K562 (cell line): ENCODE data around the gene ST8SIA4. TPM values are rescaled to one million over a fixed set of nuclear protein-coding genes. Genes with fewer than 3 reads are reported as not detected.

Source experiments
- ATAC-seq: fragments of 200-7000 bp; cut with Tn5 transposase; 3 replicates; pipeline ENCODE4 v1.9.1; 2020; ENCODE audit warnings: moderate library complexity
- BruUV-seq: library from RNA; stranded (reverse); fragments of 400-500 nt; replicated peaks from 2 replicates; lab custom pipeline; 2021; lab: Mats Ljungman, UMichigan
- CTCF ChIA-PET: fragments of 300-600 bp; formaldehyde crosslinking; extraction: SDS; loops from one replicate; lab custom pipeline; 2021; ENCODE audit warnings: low intra/inter-chr PET ratio; lab: Yijun Ruan, JAX
- POLR2A ChIA-PET: fragments of 300-600, 350-650 bp; sonication (Branson Sonifier 250); formaldehyde crosslinking; extraction: SDS; loops from one replicate; lab custom pipeline; 2021; ENCODE audit warnings: antibody characterized with exemption, inconsistent platforms; lab: Yijun Ruan, JAX
- DNase-seq, 4 experiments: peaks; one replicate each; pipeline versions ENCODE4 v3.0.0 to v3.0.0-alpha.2; 2011 to 2018; ENCODE audit warnings: low spot score in 3 of 4, mixed read lengths in 3 of 4; ENCODE audit errors: extremely low read depth in 1 of 4
- FAIRE-seq: peaks from 2 replicates; lab custom pipeline; 2011; peaks lifted over from hg19 to GRCh38; lab: Jason Lieb, UNC
- H2AFZ ChIP-seq: 2 replicates; pipeline ENCODE4 v1.6.0; 2011; ENCODE audit warnings: low read depth, low read length, control low read depth, inconsistent platforms
- H3K27ac ChIP-seq: fragments of 200-600 bp; 3 replicates; pipeline ENCODE4 v1.8.0; 2011; ENCODE audit warnings: low read depth, mild to moderate bottlenecking, control low read depth, inconsistent platforms, low read length, moderate library complexity, mixed read lengths; ENCODE audit errors: extremely low read depth
- H3K27me3 ChIP-seq, 2 experiments: fragments of 300-600 bp in 1 of 2; 2 replicates in 1 of 2; 3 replicates in 1 of 2; pipeline versions ENCODE4 v1.6.0 to v1.8.0; 2011; ENCODE audit warnings: inconsistent platforms in 2 of 2, low read length in 2 of 2, mild to moderate bottlenecking in 1 of 2, mixed read lengths in 1 of 2, moderate library complexity in 1 of 2; ENCODE audit not compliant: control insufficient read depth in 2 of 2, insufficient read depth in 2 of 2
- H3K36me3 ChIP-seq: fragments of 300-600 bp; 3 replicates; pipeline ENCODE4 v1.8.0; 2011; ENCODE audit warnings: mild to moderate bottlenecking, low read length, inconsistent platforms; ENCODE audit not compliant: control insufficient read depth, insufficient read depth
- H3K4me1 ChIP-seq, 2 experiments: fragments of 200-600 bp in 1 of 2; replicated peaks in 1 of 2; 2 replicates in 1 of 2; 3 replicates in 1 of 2; pipeline versions ENCODE4 v1.5.1 to v1.8.0; 2011; ENCODE audit warnings: inconsistent platforms in 2 of 2, low read length in 2 of 2, mild to moderate bottlenecking in 1 of 2, mixed read lengths in 1 of 2, moderate library complexity in 1 of 2; ENCODE audit not compliant: control insufficient read depth in 2 of 2, insufficient read depth in 2 of 2
- H3K4me2 ChIP-seq: 2 replicates; pipeline ENCODE4 v1.6.1; 2011; ENCODE audit warnings: low read length, control low read depth, inconsistent platforms, mixed read lengths; ENCODE audit not compliant: insufficient read depth
- H3K4me3 ChIP-seq: fragments of 200-600 bp; sonication (generic), shearing (Covaris generic); 2 replicates; pipeline ENCODE4 v1.5.1; 2016; ENCODE audit warnings: control low read depth, inconsistent platforms
- H3K79me2 ChIP-seq: fragments of 200-600 bp; 3 replicates; pipeline ENCODE4 v1.8.0; 2011; ENCODE audit warnings: low read length, inconsistent platforms; ENCODE audit not compliant: control insufficient read depth, insufficient read depth
- H3K9ac ChIP-seq, 2 experiments: 2 replicates each; pipeline versions ENCODE4 v1.6.0 to v1.6.1; 2011; ENCODE audit warnings: low read depth in 2 of 2, low read length in 2 of 2, control low read depth in 1 of 2, inconsistent platforms in 1 of 2, mild to moderate bottlenecking in 1 of 2, mixed read lengths in 1 of 2; ENCODE audit not compliant: insufficient read depth in 1 of 2
- H3K9me1 ChIP-seq: one replicate; pipeline ENCODE4 v1.6.0; 2011; ENCODE audit warnings: inconsistent platforms, mild to moderate bottlenecking, low read length, moderate library complexity; ENCODE audit not compliant: control insufficient read depth, insufficient read depth
- H3K9me3 ChIP-seq: replicated peaks from 2 replicates; pipeline ENCODE4 v1.5.1; 2011; ENCODE audit warnings: low read depth, low read length, inconsistent platforms; ENCODE audit not compliant: control insufficient read depth, insufficient read depth
- H4K20me1 ChIP-seq: replicated peaks from 2 replicates; pipeline ENCODE4 v1.6.1; 2011; ENCODE audit warnings: low read length, inconsistent platforms, mixed read lengths; ENCODE audit not compliant: control insufficient read depth, insufficient read depth
- CCAR2 ChIP-seq: fragments of 200-400 bp; formaldehyde crosslinking; IDR thresholded peaks from 2 replicates; pipeline ENCODE4 v1.6.1; 2017; ENCODE audit warnings: mild to moderate bottlenecking, low read depth, low read length
- MEIS2 ChIP-seq: fragments of 450-650 bp; IDR thresholded peaks from 2 replicates; pipeline ENCODE4 v1.6.1; 2014; ENCODE audit warnings: mild to moderate bottlenecking; ENCODE audit not compliant: partially characterized antibody
- SIN3B ChIP-seq: fragments of 450-650 bp; IDR thresholded peaks from 2 replicates; pipeline ENCODE4 v1.6.1; 2017; ENCODE audit warnings: low read depth, mild to moderate bottlenecking, moderate library complexity
- SIX5 ChIP-seq, 2 experiments: IDR thresholded peaks; 2 replicates each; pipeline ENCODE4 v1.6.1; 2011; ENCODE audit warnings: low read length in 2 of 2, borderline replicate concordance in 1 of 2, low read depth in 1 of 2, mild to moderate bottlenecking in 1 of 2, moderate library complexity in 1 of 2; ENCODE audit not compliant: insufficient read depth in 1 of 2
- TBP ChIP-seq: optimal IDR thresholded peaks from 2 replicates; pipeline ENCODE3; 2011; ENCODE audit warnings: low read depth, low read length, improper control_type of control experiment
- XRCC5 ChIP-seq: fragments of 200-400 bp; formaldehyde crosslinking; IDR thresholded peaks from 2 replicates; pipeline ENCODE4 v1.6.1; 2017; ENCODE audit warnings: low read depth, mild to moderate bottlenecking, low read length
- WGBS: fragments of 100-300 bp; shearing (Covaris generic); methylation state at CpG from one replicate; pipeline ENCODE4 v1.1.6; 2016; ENCODE audit warnings: low coverage, mixed read lengths; ENCODE audit not compliant: insufficient coverage; ENCODE audit errors: missing lambda C conversion rate; 5-methylcytosine and 5-hydroxymethylcytosine counted together
- in situ Hi-C: fragments of 300-500 bp; cut with MboI; formaldehyde crosslinking; loops from 4 replicates; pipeline ENCODE4 v1.15.0; 2018; ENCODE audit warnings: inconsistent platforms, mixed read lengths
- intact Hi-C: fragments of 100-400 bp; cut with micrococcal nuclease; formaldehyde crosslinking; loops from 2 replicates; pipeline ENCODE4 v1.14.2; 2022
- polyA plus RNA-seq, 8 experiments: library from polyadenylated mRNA; depleted of rRNA in 4 of 8; stranded (reverse) in 5 of 8; unstranded in 3 of 8; fragments of >200 nt; fragmentation: Nextera tagmentation in 2 of 8; fragmentation: Illumina TruSeq in 1 of 8; extraction: Ambion mirVana in 2 of 8; extraction: Trizol in 1 of 8; gene quantifications; 2 replicates each; pipeline versions ENCODE4 v1.2.1 to v1.2.3, GENCODE V29; 2011 to 2014; ENCODE audit warnings: inconsistent platforms in 1 of 8, missing spikeins in 1 of 8
- total RNA-seq, 7 experiments: library from RNA; depleted of rRNA in 6 of 7; stranded (reverse); fragments of >200 nt in 6 of 7; fragmentation: Illumina TruSeq in 2 of 7; extraction: Trizol in 2 of 7; gene quantifications; 2 replicates each; pipeline versions ENCODE4 v1.2.1 to v1.2.3, GENCODE V29; 2011 to 2021; ENCODE audit warnings: low replicate concordance in 1 of 7
- TF ChIP-seq, protein P1 (sequence below): sonication (generic); formaldehyde crosslinking; IDR thresholded peaks from 2 replicates; pipeline ENCODE4 v1.8.0; 2022; ENCODE audit warnings: missing genetic modification reagents, mild to moderate bottlenecking, borderline replicate concordance
- TF ChIP-seq, protein P2 (sequence below), 2 experiments: fragments of 450-650 bp; formaldehyde crosslinking in 1 of 2; IDR thresholded peaks; 2 replicates each; pipeline versions ENCODE4 v1.4.0 to v1.6.1; 2014 to 2020; ENCODE audit warnings: mild to moderate bottlenecking in 2 of 2, borderline replicate concordance in 1 of 2, low read depth in 1 of 2
- TF ChIP-seq, protein P3 (sequence below): fragments of 250-450 bp; sonication (Bioruptor Pico); IDR thresholded peaks from 2 replicates; pipeline ENCODE4 v1.5.0; 2021

Gene ST8SIA4
- total and polyA plus RNA-seq, 9 of the 15 experiments (the other 6 are each of a cell fraction or from before 2014, with no cell fraction given): 0.22 to 2.0 (median 0.54) TPM

DNA sequence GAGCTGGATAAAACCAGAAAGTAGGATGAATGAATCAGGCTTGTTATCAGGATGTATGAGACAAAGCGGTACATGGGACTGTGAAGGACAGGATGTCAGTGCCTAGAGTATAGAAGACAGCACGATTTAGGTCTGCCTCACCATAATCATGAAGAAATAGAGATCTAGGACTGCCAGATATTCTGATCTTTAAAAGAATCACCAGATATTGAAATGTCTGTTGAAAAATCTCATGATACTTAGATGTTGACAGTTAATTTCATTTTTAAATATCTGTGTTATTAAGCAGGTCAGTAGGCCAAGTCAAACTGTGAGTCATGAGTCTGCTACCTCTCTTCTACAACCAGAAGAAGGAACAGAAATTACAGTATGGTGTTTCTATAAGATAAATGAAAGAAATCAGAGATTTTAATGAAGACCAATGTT, 65.0 kb downstream of the ST8SIA4 start:
- FAIRE-seq (no peak), DNase-seq (no peak), ATAC-seq (no peak)
- no TSS peak for BruUV-seq
- no peak overlapping the region for H3K9ac ChIP-seq
- WGBS: 14% methylated on average over 2 of the region's 2 CpGs
- no peaks in the 10 kb centered on the region for H3K9me1 ChIP-seq
- no peak overlapping the region for H2AFZ ChIP-seq
- H3K9me3 ChIP-seq: no peaks in the 10 kb centered on the region
- no peak overlapping the region for H3K4me2 ChIP-seq
- no peaks in the 10 kb centered on the region for H3K4me1 ChIP-seq
- in situ Hi-C loops (no loop called here), intact Hi-C loops (no loop called here)
- no peaks in the 10 kb centered on the region for H3K79me2 ChIP-seq
- no peaks in the 10 kb centered on the region for H3K36me3 ChIP-seq
- no peaks in the 10 kb centered on the region for H3K27me3 ChIP-seq
- no peaks in the 10 kb centered on the region for H4K20me1 ChIP-seq
- H3K4me3 ChIP-seq: no peak overlapping the region
- POLR2A ChIA-PET: no interaction called here
- CTCF ChIA-PET: no interaction called here
- no peak overlapping the region for H3K27ac ChIP-seq
- TF ChIP-seq SIN3B (no peak), SIX5 (IDR thresholded peaks at IDR 0.05; ENCODE audit: borderline replicate concordance in 1 of 2, insufficient read depth in 1 of 2, low read depth in 1 of 2, low read length in 2 of 2) (no peak), XRCC5 (no peak), TBP (no peak), CCAR2 (no peak), MEIS2 (no peak)
- TF ChIP-seq, protein P1, sequence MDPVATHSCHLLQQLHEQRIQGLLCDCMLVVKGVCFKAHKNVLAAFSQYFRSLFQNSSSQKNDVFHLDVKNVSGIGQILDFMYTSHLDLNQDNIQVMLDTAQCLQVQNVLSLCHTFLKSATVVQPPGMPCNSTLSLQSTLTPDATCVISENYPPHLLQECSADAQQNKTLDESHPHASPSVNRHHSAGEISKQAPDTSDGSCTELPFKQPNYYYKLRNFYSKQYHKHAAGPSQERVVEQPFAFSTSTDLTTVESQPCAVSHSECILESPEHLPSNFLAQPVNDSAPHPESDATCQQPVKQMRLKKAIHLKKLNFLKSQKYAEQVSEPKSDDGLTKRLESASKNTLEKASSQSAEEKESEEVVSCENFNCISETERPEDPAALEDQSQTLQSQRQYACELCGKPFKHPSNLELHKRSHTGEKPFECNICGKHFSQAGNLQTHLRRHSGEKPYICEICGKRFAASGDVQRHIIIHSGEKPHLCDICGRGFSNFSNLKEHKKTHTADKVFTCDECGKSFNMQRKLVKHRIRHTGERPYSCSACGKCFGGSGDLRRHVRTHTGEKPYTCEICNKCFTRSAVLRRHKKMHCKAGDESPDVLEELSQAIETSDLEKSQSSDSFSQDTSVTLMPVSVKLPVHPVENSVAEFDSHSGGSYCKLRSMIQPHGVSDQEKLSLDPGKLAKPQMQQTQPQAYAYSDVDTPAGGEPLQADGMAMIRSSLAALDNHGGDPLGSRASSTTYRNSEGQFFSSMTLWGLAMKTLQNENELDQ (CRISPR knock-in tag): no peak
- TF ChIP-seq, protein P2, sequence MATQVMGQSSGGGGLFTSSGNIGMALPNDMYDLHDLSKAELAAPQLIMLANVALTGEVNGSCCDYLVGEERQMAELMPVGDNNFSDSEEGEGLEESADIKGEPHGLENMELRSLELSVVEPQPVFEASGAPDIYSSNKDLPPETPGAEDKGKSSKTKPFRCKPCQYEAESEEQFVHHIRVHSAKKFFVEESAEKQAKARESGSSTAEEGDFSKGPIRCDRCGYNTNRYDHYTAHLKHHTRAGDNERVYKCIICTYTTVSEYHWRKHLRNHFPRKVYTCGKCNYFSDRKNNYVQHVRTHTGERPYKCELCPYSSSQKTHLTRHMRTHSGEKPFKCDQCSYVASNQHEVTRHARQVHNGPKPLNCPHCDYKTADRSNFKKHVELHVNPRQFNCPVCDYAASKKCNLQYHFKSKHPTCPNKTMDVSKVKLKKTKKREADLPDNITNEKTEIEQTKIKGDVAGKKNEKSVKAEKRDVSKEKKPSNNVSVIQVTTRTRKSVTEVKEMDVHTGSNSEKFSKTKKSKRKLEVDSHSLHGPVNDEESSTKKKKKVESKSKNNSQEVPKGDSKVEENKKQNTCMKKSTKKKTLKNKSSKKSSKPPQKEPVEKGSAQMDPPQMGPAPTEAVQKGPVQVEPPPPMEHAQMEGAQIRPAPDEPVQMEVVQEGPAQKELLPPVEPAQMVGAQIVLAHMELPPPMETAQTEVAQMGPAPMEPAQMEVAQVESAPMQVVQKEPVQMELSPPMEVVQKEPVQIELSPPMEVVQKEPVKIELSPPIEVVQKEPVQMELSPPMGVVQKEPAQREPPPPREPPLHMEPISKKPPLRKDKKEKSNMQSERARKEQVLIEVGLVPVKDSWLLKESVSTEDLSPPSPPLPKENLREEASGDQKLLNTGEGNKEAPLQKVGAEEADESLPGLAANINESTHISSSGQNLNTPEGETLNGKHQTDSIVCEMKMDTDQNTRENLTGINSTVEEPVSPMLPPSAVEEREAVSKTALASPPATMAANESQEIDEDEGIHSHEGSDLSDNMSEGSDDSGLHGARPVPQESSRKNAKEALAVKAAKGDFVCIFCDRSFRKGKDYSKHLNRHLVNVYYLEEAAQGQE (IDR thresholded peaks at IDR 0.05; ENCODE audit: borderline replicate concordance): no peak
- TF ChIP-seq, protein P2 (CRISPR knock-in tag; IDR thresholded peaks at IDR 0.05; ENCODE audit: low read depth): no peak
- TF ChIP-seq, protein P3, sequence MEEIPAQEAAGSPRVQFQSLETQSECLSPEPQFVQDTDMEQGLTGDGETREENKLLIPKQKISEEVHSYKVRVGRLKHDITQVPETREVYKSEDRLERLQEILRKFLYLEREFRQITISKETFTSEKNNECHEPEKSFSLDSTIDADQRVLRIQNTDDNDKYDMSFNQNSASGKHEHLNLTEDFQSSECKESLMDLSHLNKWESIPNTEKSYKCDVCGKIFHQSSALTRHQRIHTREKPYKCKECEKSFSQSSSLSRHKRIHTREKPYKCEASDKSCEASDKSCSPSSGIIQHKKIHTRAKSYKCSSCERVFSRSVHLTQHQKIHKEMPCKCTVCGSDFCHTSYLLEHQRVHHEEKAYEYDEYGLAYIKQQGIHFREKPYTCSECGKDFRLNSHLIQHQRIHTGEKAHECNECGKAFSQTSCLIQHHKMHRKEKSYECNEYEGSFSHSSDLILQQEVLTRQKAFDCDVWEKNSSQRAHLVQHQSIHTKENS: no peak
